ENCODE data around the gene KIAA0040.

Gene KIAA0040

GRCh38 chr1:175169286-175170018, 23.1 kb downstream of the KIAA0040 start:
- no peak for DNase-seq

GRCh38 chr1:175168782-175169181, 23.8 kb downstream of the KIAA0040 start:
- no peak for DNase-seq

GRCh38 chr1:175167861-175168260, 24.7 kb downstream of the KIAA0040 start:
- DNase-seq, result no peak

- DNase-seq, result no peak
These were observed 25.8 kb downstream of the KIAA0040 start for GRCh38 chr1:175166746-175167145.

GRCh38 chr1:175164751-175165150, 27.8 kb downstream of the KIAA0040 start:
- no peak for DNase-seq

- DNase-seq, result no peak
These were observed 28.9 kb downstream of the KIAA0040 start for GRCh38 chr1:175163702-175164101.

- no peak for DNase-seq
These were observed 29.6 kb downstream of the KIAA0040 start for GRCh38 chr1:175162955-175163354.

- DNase-seq, result no peak
These were observed 34.4 kb downstream of the KIAA0040 start for GRCh38 chr1:175158170-175158591.

- DNase-seq, result no peak
These were observed 35.4 kb downstream of the KIAA0040 start for GRCh38 chr1:175157200-175157599.

GRCh38 chr1:175155936-175156335, 36.6 kb downstream of the KIAA0040 start:
- DNase-seq, result no peak

GRCh38 chr1:175155473-175155856, 37.1 kb downstream of the KIAA0040 start:
- DNase-seq, result no peak

- DNase-seq, result peak; percentile 50
These were observed 37.7 kb downstream of the KIAA0040 start for GRCh38 chr1:175154629-175155472.

- peak; percentile 38 for DNase-seq
These were observed 40.4 kb downstream of the KIAA0040 start for GRCh38 chr1:175152006-175152652.

- DNase-seq, result no peak
These were observed 41.8 kb downstream of the KIAA0040 start for GRCh38 chr1:175150596-175151319.

GRCh38 chr1:175148068-175148467, 44.5 kb downstream of the KIAA0040 start:
- DNase-seq, result no peak

GRCh38 chr1:175147569-175147968, 45.0 kb downstream of the KIAA0040 start:
- DNase-seq, result no peak

GRCh38 chr1:175146529-175147213, 45.9 kb downstream of the KIAA0040 start:
- peak; percentile 28 for DNase-seq

- DNase-seq, result no peak
These were observed 46.6 kb downstream of the KIAA0040 start for GRCh38 chr1:175145899-175146528.

- no peak for DNase-seq
These were observed 54.0 kb downstream of the KIAA0040 start for GRCh38 chr1:175138579-175138978.

GRCh38 chr1:175137369-175137768, 55.2 kb downstream of the KIAA0040 start:
- DNase-seq, result no peak

- DNase-seq, result no peak
These were observed 56.3 kb downstream of the KIAA0040 start for GRCh38 chr1:175136246-175136645.

GRCh38 chr1:175134500-175134899, 58.1 kb downstream of the KIAA0040 start:
- DNase-seq, result no peak
